HG03442 (cell line): ENCODE results near the gene RBM3.
A peak's percentile ranks its signal among the peaks of the same experiment; 100 is the strongest.
"Not testable (repeated sequence)": the region's sequence is repeated elsewhere in the genome, so short reads cannot be mapped to it uniquely, and the experiment has no call there.

ENCODE experiments used
- ATAC-seq: cut with Tn5 transposase; IDR thresholded peaks from one replicate; pipeline ENCODE4 v1.9.1; 2021; ENCODE audit warnings: mild to moderate bottlenecking, moderate library complexity; ENCODE audit not compliant: unreplicated experiment

The RBM3 gene

DNA sequence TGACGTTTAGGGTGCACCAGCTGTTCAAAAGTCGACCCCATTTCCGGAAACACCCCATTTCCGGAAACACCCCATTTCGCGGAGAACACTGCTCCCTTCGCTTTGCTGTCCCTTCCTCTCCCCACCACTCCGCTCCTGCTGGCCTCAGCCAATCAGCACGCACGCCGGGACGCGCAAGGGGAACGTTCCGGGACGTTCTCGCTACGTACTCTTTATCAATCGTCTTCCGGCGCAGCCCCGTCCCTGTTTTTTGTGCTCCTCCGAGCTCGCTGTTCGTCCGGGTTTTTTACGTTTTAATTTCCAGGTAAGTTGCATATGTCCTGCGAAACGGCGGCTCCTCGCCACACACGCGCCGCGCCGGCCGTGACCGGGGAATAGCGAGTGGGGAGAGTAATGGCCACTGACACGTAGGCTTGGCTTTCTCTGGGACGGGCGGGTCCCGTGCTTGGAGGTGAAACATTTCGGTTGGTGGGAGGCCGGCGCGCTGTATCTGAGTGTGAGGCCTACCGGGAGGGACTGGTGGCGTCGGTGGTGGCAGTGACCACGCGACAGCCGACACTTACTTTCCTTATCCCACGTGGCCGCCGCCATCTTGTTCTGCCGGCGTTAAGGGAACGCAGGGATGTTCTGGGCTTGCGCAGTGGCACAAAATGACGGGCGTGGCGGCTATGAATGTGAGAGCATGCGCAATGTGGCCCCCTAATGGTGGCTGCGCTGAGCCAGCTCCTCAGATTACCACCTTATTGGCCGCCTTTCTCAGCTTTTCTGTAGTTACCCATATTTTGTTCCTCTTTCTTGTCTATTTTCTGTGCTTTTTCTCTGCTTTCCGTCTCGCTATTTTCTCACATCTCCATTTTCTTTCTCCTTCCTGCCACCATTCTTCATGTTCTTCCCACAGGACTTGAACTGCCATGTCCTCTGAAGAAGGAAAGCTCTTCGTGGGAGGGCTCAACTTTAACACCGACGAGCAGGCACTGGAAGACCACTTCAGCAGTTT is at the start of gene RBM3:
Gene RBM3 (plus strand): TSS at position 215 of the 997 bp plus-strand sequence. CDS start 697 bp downstream, at position 912.
- peak; percentile 70 for ATAC-seq

GRCh38 chrX:48525853-48526252 is 48.4 kb upstream of the RBM3 start:
- not testable (repeated sequence) for ATAC-seq

GRCh38 chrX:48530736-48531135 is 43.5 kb upstream of the RBM3 start:
- ATAC-seq = no peak

GRCh38 chrX:48531358-48531959 is 42.8 kb upstream of the RBM3 start:
- no peak for ATAC-seq

DNA sequence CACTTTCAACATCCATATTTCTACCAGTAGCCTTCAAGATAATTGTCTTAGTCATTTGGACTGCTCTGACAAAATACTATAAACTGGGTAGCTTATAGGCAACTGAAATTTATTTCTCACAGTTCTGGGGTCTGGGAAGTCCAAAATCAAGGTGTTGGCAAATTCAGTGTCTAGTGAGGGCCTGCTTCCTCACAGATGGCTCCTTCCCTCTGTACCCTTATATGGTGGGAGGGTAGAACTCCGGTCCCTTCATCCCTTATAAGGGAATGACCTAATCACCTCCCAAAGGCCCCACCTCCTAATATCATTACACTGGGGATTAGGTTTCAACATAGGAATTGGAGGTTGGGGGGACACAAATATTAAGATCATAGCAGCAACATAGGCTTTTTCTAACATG is 42.1 kb upstream of the RBM3 start:
- no peak for ATAC-seq

- ATAC-seq = no peak
These were observed 41.1 kb upstream of the RBM3 start for GRCh38 chrX:48533165-48533564.

DNA sequence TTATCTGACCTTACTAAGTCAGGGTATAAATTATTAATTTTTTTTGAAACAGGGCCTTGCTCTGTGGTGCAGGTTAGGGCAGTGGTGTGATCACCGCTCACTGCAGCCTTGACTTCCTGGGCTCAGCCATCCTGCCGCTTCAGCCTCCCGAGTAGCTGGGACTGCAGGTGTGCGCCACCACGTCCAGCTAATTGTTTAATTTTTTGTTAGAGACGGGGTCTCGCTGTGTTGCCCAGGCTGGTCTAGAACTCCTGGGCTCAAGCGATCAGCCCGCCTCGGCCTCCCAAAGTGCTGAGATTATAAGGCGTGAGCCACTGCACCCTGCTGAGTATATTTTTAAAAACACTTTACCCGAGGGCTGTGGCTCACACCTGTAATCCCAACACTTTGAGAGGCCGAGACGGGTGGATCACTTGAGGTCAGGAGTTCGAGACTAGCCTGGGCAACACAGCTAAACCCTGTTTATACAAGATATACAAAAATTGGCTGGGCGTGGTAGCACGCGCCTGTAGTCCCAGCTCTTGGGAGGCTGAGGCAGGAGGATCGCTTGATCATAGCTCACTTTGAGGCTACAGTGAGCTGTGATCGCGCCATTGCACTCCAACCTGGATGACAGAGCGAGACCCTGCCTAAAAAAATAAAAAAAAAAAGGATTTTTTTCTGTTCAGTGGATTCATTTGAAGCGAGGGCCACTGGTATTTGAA is 35.5 kb upstream of the RBM3 start:
- no peak for ATAC-seq

DNA sequence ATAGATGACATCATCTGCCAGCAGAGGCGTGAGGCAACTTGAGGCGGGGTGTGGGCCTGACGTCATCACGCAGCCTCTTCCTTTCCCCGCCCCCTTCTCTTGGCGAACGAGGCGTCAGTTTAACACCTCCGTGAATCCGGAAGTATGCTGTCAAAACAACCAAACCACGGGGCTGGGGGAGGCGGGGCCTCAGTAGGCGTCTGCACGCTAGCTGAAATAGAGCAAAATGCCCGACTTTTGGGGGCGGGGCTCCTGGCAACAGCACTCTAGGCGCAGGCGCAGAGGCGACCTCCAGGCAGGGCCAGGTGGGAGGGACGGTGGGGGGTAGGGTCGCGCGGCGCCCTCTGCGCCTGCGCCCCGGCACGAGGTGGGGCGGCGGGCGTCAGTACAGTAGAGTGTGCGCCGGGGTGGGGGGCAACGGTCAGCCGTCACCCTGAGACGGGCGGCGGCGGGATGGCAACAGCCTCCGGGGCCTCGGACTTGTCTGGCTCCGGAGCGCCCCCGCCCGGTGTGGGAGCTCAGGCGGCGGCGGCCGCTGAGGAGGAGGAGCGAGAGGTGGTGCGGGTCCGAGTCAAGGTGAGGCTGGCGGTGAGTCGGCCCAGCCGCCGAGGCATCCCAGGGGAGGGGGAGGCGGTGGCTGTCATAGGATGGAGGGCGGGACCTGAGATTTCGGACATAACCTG is 34.8 kb upstream of the RBM3 start, which contains the start of gene TBC1D25:
Gene TBC1D25 (plus strand): TSS at position 370 of the 683 bp plus-strand sequence. CDS start 84 bp downstream, at position 454.
- peak; percentile 75 for ATAC-seq

DNA sequence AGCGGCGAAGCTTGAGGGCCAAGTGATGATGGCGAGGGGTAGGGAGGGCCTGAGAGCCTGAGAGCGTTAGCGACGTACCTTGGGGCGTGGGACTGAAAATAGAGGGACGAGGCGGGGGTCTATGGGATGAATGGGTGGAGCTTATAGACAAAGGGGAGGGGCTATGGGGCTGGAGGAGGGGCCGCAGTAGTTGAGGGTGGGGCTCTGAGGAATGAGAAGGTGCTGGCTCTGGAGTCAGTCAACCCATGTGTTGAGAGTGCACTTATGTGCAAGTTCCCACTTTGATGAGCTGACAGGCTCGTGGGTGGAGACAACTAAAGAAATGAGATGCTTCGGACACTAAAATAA is 34.3 kb upstream of the RBM3 start:
- ATAC-seq = peak; percentile 34

GRCh38 chrX:48540480-48540879 is 33.8 kb upstream of the RBM3 start:
- ATAC-seq = no peak

DNA sequence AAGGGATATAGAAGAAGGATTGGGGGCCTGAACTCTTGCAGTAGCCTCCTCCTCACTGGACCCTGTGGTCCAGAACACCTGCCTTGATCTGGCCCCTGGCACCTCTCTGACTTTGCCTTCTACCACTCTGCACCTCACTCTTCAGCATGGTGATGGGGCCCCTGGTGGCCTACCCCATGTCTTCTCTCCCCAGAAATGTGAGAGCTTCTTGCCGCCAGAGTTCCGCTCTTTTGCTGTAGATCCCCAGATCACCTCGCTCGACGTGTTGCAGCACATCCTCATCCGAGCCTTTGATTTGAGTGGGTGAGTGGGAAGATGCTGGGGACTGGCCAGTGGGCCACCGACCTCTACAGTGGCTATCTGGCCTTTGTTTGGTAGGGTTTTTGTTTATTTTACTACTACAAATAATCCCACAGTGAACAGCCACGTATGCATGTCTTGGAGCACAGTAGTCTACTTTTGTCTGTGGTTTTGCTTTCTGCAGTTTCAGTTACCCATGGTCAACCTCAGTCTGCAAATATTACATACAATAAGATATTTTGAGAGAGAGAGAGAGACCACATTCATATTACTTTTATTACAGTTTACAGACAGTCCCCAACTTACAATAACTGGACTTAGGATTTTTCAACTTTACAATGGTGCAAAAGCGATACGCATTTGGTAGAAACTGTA is 33.0 kb upstream of the RBM3 start:
- no peak for ATAC-seq

DNA sequence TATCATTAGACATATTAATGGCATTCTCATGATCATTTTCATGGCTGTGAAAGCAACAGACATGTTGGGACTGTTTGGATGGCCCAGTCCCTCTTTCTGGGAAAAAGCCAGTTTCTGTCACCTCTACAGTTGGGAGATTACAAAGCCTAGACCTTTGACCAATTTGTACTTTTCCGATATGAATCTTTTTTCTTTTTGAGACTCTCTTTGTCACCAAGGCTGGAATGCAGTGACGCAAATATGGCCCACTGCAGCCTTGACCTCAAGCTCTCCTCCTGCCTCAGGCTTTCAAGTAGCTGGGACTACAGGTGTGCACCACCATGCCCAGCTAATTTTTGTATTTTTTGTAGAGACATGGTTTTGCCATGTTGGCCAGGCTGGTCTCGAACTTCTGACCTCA is 25.4 kb upstream of the RBM3 start:
- no peak for ATAC-seq

DNA sequence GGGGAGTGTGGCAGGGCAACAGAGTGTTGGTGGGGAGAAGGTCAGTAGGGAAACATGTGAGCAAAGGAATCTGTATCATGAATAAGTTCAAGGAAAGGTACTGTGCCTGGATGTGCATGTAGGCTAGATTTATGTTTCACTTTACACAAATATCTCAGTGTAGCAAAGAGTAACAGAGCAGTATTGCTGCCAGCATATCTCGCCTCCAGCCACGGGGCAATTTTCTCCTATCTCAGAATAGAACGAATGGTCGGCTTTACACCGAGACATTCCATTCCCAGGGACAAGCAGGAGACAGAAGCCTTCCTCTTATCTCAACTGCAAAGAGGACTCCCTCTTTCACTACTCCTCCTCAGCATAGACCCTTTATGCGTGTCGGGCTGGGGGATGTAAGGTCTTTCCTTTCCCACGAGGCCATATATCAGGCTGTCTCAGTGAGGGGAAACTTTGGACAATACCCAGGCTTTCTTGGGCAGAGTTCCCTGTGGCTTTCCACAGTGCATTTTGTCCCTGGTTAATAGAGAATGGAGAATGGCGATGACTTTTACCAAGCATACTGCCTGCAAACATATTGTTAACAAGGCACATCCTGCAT is 18.5 kb upstream of the RBM3 start:
- not testable (repeated sequence) for ATAC-seq

DNA sequence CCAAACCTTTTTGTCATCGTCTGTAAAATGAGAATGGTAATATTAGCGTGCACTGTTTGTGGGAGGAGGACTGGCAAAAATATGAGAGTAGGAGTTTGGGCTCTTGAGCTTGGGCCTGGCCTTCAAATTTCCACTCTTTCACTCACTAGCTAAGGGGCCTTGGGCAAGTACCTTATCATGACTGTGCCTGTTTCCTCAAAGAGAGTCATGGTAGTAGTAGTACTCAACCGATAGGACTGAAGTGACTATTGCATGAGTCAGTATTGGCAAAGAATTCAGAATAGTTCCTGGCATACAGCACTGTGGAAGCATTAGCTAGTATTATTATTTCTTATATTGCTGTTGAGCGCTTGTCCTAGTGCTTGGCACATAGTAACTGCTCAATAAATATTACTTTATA is 16.0 kb upstream of the RBM3 start:
- no peak for ATAC-seq

- ATAC-seq = no peak
These were observed 14.6 kb upstream of the RBM3 start for GRCh38 chrX:48559636-48560035.

- no peak for ATAC-seq
These were observed 14.2 kb upstream of the RBM3 start for GRCh38 chrX:48560056-48560455.

GRCh38 chrX:48560681-48561080 is 13.6 kb upstream of the RBM3 start:
- no peak for ATAC-seq

- ATAC-seq = peak; percentile 49
These were observed 4.3 kb upstream of the RBM3 start for GRCh38 chrX:48569958-48570357.

- peak; percentile 1 for ATAC-seq
These were observed 504 bp upstream of the RBM3 start for GRCh38 chrX:48573690-48574269.

- no peak for ATAC-seq
These were observed 1.4 kb downstream of the RBM3 start for GRCh38 chrX:48575642-48576041.
